Measurements from ENCODE around the gene SLC6A17.

The SLC6A17 gene

DNA sequence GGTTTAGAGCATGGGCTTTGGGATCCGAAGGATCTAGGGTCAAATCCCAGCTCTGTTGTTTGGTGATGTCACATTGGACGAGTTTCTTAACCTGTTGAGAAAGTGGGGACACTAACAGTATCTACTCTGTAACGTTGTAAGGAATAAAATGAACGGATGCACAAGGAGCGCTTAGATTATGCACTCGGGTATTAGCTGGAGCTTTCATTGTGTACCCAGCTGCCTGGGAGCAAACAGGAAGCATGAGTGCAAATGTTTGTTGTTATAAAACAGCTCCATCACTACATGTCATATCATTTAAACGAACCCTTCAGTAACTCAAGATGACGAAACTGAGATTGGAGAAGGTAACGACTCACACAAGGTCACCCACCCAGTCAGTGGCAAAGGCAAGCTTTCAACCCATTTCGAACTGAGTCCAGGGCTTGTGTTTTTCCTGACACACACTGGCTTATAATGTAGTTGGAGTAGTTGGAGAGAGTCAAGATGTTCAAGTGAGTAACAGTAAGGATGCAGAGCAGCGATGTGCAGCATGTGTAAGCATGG is 16.2 kb upstream of the SLC6A17 start:
- no peak overlapping the region for H3K4me3 ChIP-seq (replicated peaks; ENCODE audit: low read depth, low read length)
- TF ChIP-seq, protein P1, sequence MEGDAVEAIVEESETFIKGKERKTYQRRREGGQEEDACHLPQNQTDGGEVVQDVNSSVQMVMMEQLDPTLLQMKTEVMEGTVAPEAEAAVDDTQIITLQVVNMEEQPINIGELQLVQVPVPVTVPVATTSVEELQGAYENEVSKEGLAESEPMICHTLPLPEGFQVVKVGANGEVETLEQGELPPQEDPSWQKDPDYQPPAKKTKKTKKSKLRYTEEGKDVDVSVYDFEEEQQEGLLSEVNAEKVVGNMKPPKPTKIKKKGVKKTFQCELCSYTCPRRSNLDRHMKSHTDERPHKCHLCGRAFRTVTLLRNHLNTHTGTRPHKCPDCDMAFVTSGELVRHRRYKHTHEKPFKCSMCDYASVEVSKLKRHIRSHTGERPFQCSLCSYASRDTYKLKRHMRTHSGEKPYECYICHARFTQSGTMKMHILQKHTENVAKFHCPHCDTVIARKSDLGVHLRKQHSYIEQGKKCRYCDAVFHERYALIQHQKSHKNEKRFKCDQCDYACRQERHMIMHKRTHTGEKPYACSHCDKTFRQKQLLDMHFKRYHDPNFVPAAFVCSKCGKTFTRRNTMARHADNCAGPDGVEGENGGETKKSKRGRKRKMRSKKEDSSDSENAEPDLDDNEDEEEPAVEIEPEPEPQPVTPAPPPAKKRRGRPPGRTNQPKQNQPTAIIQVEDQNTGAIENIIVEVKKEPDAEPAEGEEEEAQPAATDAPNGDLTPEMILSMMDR (IDR thresholded peaks at IDR 0.05; ENCODE audit: low read length, missing control alignments): no peak

DNA sequence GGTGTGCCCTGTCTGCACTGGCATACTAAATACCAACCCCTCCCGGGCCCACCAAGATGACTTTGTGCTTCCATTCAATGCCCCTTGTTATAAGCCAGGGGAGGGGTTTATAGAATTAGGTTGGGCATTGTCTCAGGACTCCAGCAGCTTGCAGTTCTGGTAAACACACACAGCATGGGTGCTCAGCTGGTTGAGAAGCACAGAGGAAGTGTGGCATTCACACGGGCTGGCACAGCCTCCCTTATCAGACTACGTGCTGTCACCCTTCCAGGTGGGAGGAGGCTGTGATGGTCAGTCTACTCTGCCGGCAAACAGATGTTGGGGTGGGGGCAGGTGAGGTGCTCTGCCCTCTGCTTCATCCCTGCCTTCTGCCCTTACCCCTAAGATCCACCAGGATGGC is 15.0 kb upstream of the SLC6A17 start:
- TF ChIP-seq, protein P1 (IDR thresholded peaks at IDR 0.05; ENCODE audit: low read length, missing control alignments): no peak
- no peak overlapping the region for H3K4me3 ChIP-seq (replicated peaks; ENCODE audit: low read depth, low read length)
- no peak for DNase-seq (ENCODE audit: low read depth)

More for the DNA sequence above, 16.2 kb upstream of the SLC6A17 start:
- DNase-seq (ENCODE audit: low read depth): no peak

DNA sequence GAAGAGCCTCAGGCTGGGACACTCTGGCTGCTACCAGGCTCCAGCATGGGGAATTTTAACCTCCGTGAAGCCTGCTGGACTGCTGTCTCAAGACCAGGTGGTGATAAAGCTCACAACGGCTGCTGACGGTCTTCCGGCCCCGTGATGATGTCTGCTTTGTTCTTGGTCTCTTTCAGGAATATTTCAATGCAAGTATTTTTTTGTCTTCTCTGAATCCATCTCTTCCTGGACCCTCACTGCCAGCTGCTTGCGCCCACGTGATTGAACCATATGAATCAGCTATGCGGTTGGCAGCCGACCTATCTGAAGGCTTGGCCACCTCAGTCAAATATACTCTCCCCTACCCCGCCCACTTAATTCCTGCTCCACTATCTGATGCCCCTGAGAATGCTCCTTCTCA is 14.6 kb upstream of the SLC6A17 start:
- TF ChIP-seq, protein P1 (IDR thresholded peaks at IDR 0.05; ENCODE audit: low read length, missing control alignments): no peak
- no peak for DNase-seq (ENCODE audit: low read depth)
- no peak overlapping the region for H3K4me3 ChIP-seq (replicated peaks; ENCODE audit: low read depth, low read length)

DNA sequence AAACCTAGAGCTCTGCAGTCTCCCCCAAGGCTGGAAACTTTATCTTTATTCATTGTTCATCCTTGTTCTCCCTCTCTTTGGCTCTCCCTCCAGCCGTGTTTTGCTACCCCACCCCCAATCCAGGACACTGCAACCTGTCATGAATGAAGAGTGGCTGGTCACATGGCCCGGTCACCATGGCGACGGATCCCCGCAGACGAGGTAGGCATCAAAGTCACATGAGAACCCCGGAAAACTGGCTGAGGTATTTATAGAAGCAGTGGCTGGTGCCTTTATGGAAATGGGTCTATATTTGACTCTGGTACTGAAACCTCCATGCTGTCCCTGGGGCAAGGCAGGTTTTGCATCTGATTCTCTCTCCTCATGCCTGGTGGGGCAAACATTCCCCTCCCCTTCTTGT is 13.4 kb upstream of the SLC6A17 start:
- TF ChIP-seq, protein P1 (IDR thresholded peaks at IDR 0.05; ENCODE audit: low read length, missing control alignments): no peak
- H3K4me3 ChIP-seq (replicated peaks; ENCODE audit: low read depth, low read length): no peak overlapping the region
- no peak for DNase-seq (ENCODE audit: low read depth)

DNA sequence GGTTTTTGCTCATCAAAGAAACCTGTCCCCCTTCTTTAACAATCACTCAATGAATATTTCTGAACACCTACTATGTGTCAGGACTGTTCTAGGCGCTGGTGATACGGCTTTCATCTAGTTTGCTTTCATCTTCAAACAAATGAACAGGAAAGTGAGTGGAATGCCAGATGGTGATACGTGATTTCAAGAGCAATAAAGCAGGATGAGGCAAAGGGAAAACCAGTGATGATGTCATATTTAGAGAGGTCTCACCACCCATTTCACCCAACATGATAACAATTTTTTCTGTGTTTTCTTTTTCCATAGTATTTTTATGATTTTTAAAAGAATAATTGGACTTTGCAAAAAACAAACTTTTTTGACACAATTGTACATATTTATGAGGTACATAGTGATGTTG is 11.3 kb upstream of the SLC6A17 start:
- DNase-seq (ENCODE audit: low read depth): no peak
- TF ChIP-seq, protein P1 (IDR thresholded peaks at IDR 0.05; ENCODE audit: low read length, missing control alignments): no peak
- no peak overlapping the region for H3K4me3 ChIP-seq (replicated peaks; ENCODE audit: low read depth, low read length)

DNA sequence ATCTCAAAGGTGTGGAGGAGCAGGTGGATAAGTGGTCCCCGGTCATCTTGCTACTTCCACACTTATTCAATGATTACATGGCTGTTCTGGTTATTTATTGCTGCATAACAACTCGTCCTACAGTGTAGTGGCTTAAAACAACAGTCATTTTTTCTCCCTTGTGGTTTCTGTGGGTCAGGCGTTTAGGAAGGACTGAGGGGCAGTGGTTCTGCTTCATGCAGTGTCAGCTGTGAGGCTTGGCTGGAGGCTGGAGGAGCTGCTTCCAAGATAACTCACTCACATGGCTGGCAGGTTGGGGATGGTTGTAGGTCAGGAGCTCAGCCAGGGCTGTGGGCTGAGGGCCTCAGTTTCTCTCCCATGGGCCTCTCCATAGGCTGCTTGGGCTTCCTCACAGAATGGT is 5.9 kb upstream of the SLC6A17 start:
- DNase-seq (ENCODE audit: low read depth): no peak
- H3K4me3 ChIP-seq (replicated peaks; ENCODE audit: low read depth, low read length): no peak overlapping the region
- TF ChIP-seq, protein P1 (IDR thresholded peaks at IDR 0.05; ENCODE audit: low read length, missing control alignments): no peak

DNA sequence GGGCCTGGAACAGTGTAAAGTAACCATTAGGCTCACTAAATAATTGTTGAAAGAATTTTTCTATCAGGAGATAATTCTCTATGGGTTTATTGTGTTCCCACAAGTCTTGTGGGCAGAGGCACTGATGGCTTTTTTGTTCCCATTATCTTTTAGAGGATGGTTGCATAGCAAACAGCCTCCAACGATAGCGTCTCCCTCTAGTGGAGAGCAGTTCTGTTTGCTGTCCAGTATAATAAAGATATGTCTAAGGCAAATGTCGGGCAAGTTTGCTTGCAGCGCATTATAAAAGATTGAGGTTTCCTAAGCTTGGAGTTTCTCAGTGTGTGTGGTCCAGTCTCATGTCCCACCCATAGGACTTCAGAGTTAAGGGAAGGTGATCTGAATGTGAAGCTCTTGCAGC is 1.3 kb upstream of the SLC6A17 start:
- no peak overlapping the region for H3K4me3 ChIP-seq (replicated peaks; ENCODE audit: low read depth, low read length)
- peak; percentile 7 for DNase-seq (ENCODE audit: low read depth)
- TF ChIP-seq, protein P1 (IDR thresholded peaks at IDR 0.05; ENCODE audit: low read length, missing control alignments): peak; percentile 38

Data from fibroblast of pulmonary artery (primary cell).